Tibial nerve (tissue), 4 donors: ENCODE measurements around the gene UBE2J2. TPM values are rescaled to one million over a fixed set of nuclear protein-coding genes. Genes with fewer than 3 reads are reported as not detected.

Source experiments
- DNase-seq, 2 donors: peaks; one replicate each; pipeline ENCODE4 v3.0.0-alpha.2; 2019; ENCODE audit warnings: low spot score in 2 of 2
- H3K27ac ChIP-seq, 4 donors: fragments of 200-600 bp; sonication (generic) in 3 of 4; one replicate each; pipeline ENCODE4 v1.5.1; 2017 to 2019; ENCODE audit warnings: mild to moderate bottlenecking in 1 of 4
- H3K27me3 ChIP-seq, 2 donors: fragments of 200-600 bp; sonication (generic) in 1 of 2; one replicate each; pipeline versions ENCODE4 v1.5.1 to v1.6.0; 2017 to 2019
- H3K36me3 ChIP-seq, 3 donors: fragments of 200-600 bp; sonication (generic); one replicate each; pipeline ENCODE4 v1.5.1; 2018 to 2019
- H3K4me1 ChIP-seq, 4 donors: fragments of 200-600 bp; sonication (generic) in 3 of 4; one replicate each; pipeline ENCODE4 v1.5.1; 2017 to 2019
- H3K4me3 ChIP-seq, 4 donors: fragments of 200-600 bp; sonication (generic) in 3 of 4; one replicate each; pipeline ENCODE4 v1.5.1; 2017 to 2019; ENCODE audit warnings: mild to moderate bottlenecking in 1 of 4, moderate library complexity in 1 of 4
- H3K9me3 ChIP-seq, 4 donors: fragments of 200-600 bp; sonication (generic) in 3 of 4; one replicate each; pipeline ENCODE4 v1.5.1; 2017 to 2019
- CTCF ChIP-seq, 5 experiments: fragments of 200-600 bp in 3 of 5; fragments of 450-650 bp in 2 of 5; sonication (generic) in 3 of 5; IDR thresholded peaks; one replicate each; pipeline ENCODE4 v1.5.1; 2016 to 2019; ENCODE audit warnings: antibody characterized with exemption in 5 of 5, mild to moderate bottlenecking in 3 of 5, moderate library complexity in 2 of 5
- EP300 ChIP-seq, 2 donors: sonication (generic); formaldehyde crosslinking; IDR thresholded peaks; one replicate each; pipeline ENCODE4 v1.6.1; 2017; ENCODE audit warnings: antibody characterized with exemption in 2 of 2, mild to moderate bottlenecking in 1 of 2
- POLR2A ChIP-seq, 2 donors: fragments of 450-650 bp; IDR thresholded peaks; one replicate each; pipeline ENCODE4 v1.6.1; 2017; ENCODE audit warnings: antibody characterized with exemption in 2 of 2, mild to moderate bottlenecking in 2 of 2, moderate library complexity in 2 of 2
- WGBS, 2 donors: methylation state at CpG; one replicate each; pipeline ENCODE4 v1.1.5; 2018; 5-methylcytosine and 5-hydroxymethylcytosine counted together
- total RNA-seq, 4 donors: library from RNA; depleted of rRNA; stranded (reverse); fragments of >200 nt; gene quantifications; one replicate each; pipeline ENCODE4 v1.1.0, GENCODE V29; 2016

The UBE2J2 gene
- total RNA-seq, 4 donors from 2014 or later = 42.2 to 61.0 (median 53.5) TPM

GRCh38 chr1:1237874-1238701 lies 35.6 kb downstream of the UBE2J2 start:
- peaks cover 0 to 44% (median 9%) of the 10 kb centered on the region in 4 donors for H3K4me1 ChIP-seq
- peaks cover 0 to 51% (median 0%) of the 10 kb centered on the region in 3 donors for H3K36me3 ChIP-seq
- TF ChIP-seq CTCF (IDR thresholded peaks at IDR 0.05) = no peak
- no peak for TF ChIP-seq EP300 (IDR thresholded peaks at IDR 0.05)
- TF ChIP-seq POLR2A (IDR thresholded peaks at IDR 0.05) = no peak
- no peak for DNase-seq
- no peak overlapping the region for H3K27ac ChIP-seq
- no peaks in the 10 kb centered on the region for H3K9me3 ChIP-seq
- H3K27me3 ChIP-seq = peaks cover 0 to 62% of the 10 kb centered on the region in 2 donors
- no peak overlapping the region for H3K4me3 ChIP-seq
- 36 to 40% methylated on average over 1 to 26 of the region's 48 CpGs for WGBS, 2 donors

- Histone ChIP-seq H3K27ac (no peak overlapping the region), H3K4me1 (peaks cover 0 to 51% (median 11%) of the 10 kb centered on the region in 4 donors), H3K36me3 (peaks cover 0 to 44% (median 0%) of the 10 kb centered on the region in 3 donors), H3K9me3 (no peaks in the 10 kb centered on the region), H3K27me3 (peaks cover 0 to 54% of the 10 kb centered on the region in 2 donors), H3K4me3 (no peak overlapping the region)
- no peak for TF ChIP-seq EP300 (IDR thresholded peaks at IDR 0.05)
- no peak for TF ChIP-seq CTCF (IDR thresholded peaks at IDR 0.05)
- no peak for TF ChIP-seq POLR2A (IDR thresholded peaks at IDR 0.05)
- no peak for DNase-seq
- 30 to 49% methylated on average over 24 to 25 of the region's 34 CpGs for WGBS, 2 donors
These were observed 36.4 kb downstream of the UBE2J2 start for GRCh38 chr1:1236945-1237873.

- no peaks in the 10 kb centered on the region for H3K9me3 ChIP-seq
- peaks cover 0 to 45% of the 10 kb centered on the region in 2 donors for H3K27me3 ChIP-seq
- no peak overlapping the region for H3K27ac ChIP-seq
- H3K4me1 ChIP-seq = peaks cover 0 to 51% (median 11%) of the 10 kb centered on the region in 4 donors
- DNase-seq = no peak
- no peak for TF ChIP-seq EP300 (IDR thresholded peaks at IDR 0.05)
- no peak for TF ChIP-seq POLR2A (IDR thresholded peaks at IDR 0.05)
- TF ChIP-seq CTCF (IDR thresholded peaks at IDR 0.05) = no peak
- peaks cover 0 to 35% (median 0%) of the 10 kb centered on the region in 3 donors for H3K36me3 ChIP-seq
- H3K4me3 ChIP-seq = no peak overlapping the region
- WGBS, 2 donors = 66 to 74% methylated on average over 13 to 17 of the region's 22 CpGs
These were observed 37.4 kb downstream of the UBE2J2 start for GRCh38 chr1:1236176-1236763.

GRCh38 chr1:1235016-1235744 lies 38.5 kb downstream of the UBE2J2 start:
- Histone ChIP-seq H3K4me3 (no peak overlapping the region), H3K36me3 (peaks cover 0 to 35% (median 0%) of the 10 kb centered on the region in 3 donors), H3K9me3 (no peaks in the 10 kb centered on the region), H3K27ac (no peak overlapping the region), H3K4me1 (peaks cover 0 to 61% (median 19%) of the 10 kb centered on the region in 4 donors), H3K27me3 (peaks cover 0 to 34% of the 10 kb centered on the region in 2 donors)
- no peak for DNase-seq
- 83% methylated on average over 27 of the region's 27 CpGs for WGBS, 2 donors
- no peak for TF ChIP-seq CTCF (IDR thresholded peaks at IDR 0.05)
- TF ChIP-seq POLR2A (IDR thresholded peaks at IDR 0.05) = no peak
- TF ChIP-seq EP300 (IDR thresholded peaks at IDR 0.05) = no peak
